Measurements from ENCODE around the gene EXOC4. TPM values are rescaled to one million over a fixed set of nuclear protein-coding genes. Genes with fewer than 3 reads are reported as not detected.

EXOC4 gene
- total and polyA plus RNA-seq, 9 donors, result 26.8 to 80.5 (median 70.7) TPM

- 79 to 91% (median 90%) methylated on average over 6 of the region's 6 CpGs for WGBS, 3 donors
- H3K27me3 ChIP-seq, result no peaks in the 10 kb centered on the region
- intact Hi-C loops (cut with DNase I), result no loop called here
- DNase-seq, result no peak
- H3K27ac ChIP-seq, result no peak overlapping the region
- no peaks in the 10 kb centered on the region for H3K9me3 ChIP-seq
- H3K4me1 ChIP-seq (ENCODE audit: insufficient read depth), result no peaks in the 10 kb centered on the region
- no peak for TF ChIP-seq EP300 (IDR thresholded peaks at IDR 0.05)
- TF ChIP-seq, protein P1, sequence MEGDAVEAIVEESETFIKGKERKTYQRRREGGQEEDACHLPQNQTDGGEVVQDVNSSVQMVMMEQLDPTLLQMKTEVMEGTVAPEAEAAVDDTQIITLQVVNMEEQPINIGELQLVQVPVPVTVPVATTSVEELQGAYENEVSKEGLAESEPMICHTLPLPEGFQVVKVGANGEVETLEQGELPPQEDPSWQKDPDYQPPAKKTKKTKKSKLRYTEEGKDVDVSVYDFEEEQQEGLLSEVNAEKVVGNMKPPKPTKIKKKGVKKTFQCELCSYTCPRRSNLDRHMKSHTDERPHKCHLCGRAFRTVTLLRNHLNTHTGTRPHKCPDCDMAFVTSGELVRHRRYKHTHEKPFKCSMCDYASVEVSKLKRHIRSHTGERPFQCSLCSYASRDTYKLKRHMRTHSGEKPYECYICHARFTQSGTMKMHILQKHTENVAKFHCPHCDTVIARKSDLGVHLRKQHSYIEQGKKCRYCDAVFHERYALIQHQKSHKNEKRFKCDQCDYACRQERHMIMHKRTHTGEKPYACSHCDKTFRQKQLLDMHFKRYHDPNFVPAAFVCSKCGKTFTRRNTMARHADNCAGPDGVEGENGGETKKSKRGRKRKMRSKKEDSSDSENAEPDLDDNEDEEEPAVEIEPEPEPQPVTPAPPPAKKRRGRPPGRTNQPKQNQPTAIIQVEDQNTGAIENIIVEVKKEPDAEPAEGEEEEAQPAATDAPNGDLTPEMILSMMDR (IDR thresholded peaks at IDR 0.05), result no peak
- TF ChIP-seq POLR2A (IDR thresholded peaks at IDR 0.05), result no peak
- H3K36me3 ChIP-seq, result no peaks in the 10 kb centered on the region
- no peak overlapping the region for H3K4me3 ChIP-seq
These were observed 323.8 kb downstream of the EXOC4 start for GRCh38 chr7:133576612-133577168.

DNA sequence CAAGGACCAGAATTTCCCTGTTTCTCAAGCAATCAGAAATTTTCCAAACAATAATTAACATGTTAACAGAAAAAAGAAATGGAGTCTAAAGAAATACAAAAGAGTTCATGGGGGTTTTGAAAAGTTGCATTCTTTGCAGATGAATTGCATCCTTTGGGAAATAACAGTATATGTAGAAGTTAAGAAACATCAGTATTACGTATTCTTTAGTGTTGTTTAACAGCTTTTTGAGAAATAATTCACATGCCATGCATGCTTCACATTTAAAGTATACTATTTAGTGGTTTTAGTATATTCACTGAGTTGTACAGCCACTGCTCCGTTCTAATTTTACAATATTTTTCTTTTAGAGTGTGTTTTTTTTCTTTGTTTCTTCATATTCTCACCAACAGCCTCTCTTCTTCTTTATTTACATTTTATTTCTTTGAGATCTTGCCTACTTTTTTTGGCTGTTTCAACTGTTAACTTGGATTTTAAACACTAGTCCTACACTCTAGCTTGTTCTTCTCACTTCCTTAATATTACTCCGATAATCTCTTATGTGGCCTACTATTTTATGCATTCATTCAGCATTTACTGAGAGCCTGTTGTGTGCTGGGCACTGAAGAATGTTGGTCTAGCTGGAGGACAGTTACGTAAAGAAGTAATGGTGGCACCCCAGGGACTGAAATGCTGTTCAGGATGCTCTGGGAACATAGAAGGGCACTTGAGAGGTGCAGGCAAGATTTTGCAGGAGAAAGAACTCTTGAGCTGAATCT is 330.1 kb downstream of the EXOC4 start:
- Histone ChIP-seq H3K4me1 (ENCODE audit: insufficient read depth) (no peaks in the 10 kb centered on the region), H3K36me3 (no peaks in the 10 kb centered on the region), H3K27me3 (no peaks in the 10 kb centered on the region), H3K27ac (no peak overlapping the region), H3K4me3 (no peak overlapping the region), H3K9me3 (no peaks in the 10 kb centered on the region)
- TF ChIP-seq, protein P1 (IDR thresholded peaks at IDR 0.05), result no peak
- TF ChIP-seq POLR2A (IDR thresholded peaks at IDR 0.05) (no peak), EP300 (IDR thresholded peaks at IDR 0.05) (no peak)
- intact Hi-C loops (cut with DNase I), result no loop called here
- WGBS, 3 donors, result 50 to 73% (median 64%) methylated on average over 4 of the region's 4 CpGs
- no peak for DNase-seq

DNA sequence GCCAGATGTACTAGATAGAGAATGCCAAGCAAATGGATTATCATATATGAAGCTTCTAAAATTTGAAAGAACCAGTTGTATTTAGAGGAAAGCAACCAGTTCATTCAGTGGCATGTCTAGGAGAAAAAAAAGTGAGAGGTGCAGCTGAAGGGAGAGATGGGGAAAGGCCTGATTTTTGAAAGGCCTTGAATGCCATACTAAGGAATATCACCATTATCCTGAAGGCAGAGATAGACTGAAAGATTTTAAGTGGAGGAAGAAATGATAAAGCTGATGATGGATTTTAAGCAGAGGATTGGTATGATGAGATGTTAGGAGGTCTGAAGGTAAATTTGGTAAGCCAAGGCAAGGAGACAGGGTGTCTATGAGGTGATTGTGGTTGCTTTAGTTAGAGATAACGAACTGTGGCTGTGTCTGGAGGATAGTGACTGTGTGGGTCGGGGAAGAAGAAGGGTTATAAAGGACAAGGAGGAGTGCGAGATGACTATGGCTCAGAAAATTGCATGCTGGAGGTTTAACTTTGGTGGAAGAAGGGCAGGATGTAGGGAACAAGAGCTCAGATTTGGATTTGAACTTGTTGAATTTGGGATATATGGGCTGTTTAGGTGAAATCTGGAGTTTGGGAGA is 330.8 kb downstream of the EXOC4 start:
- no peaks in the 10 kb centered on the region for H3K4me1 ChIP-seq (ENCODE audit: insufficient read depth)
- H3K4me3 ChIP-seq, result no peak overlapping the region
- H3K9me3 ChIP-seq, result no peaks in the 10 kb centered on the region
- intact Hi-C loops (cut with DNase I), result no loop called here
- no peaks in the 10 kb centered on the region for H3K27me3 ChIP-seq
- no peaks in the 10 kb centered on the region for H3K36me3 ChIP-seq
- no peak overlapping the region for H3K27ac ChIP-seq
- DNase-seq, result no peak
- 96 to 99% (median 98%) methylated on average over 3 of the region's 3 CpGs for WGBS, 3 donors
- TF ChIP-seq EP300 (IDR thresholded peaks at IDR 0.05) (no peak), POLR2A (IDR thresholded peaks at IDR 0.05) (no peak)
- TF ChIP-seq, protein P1 (IDR thresholded peaks at IDR 0.05), result no peak

DNA sequence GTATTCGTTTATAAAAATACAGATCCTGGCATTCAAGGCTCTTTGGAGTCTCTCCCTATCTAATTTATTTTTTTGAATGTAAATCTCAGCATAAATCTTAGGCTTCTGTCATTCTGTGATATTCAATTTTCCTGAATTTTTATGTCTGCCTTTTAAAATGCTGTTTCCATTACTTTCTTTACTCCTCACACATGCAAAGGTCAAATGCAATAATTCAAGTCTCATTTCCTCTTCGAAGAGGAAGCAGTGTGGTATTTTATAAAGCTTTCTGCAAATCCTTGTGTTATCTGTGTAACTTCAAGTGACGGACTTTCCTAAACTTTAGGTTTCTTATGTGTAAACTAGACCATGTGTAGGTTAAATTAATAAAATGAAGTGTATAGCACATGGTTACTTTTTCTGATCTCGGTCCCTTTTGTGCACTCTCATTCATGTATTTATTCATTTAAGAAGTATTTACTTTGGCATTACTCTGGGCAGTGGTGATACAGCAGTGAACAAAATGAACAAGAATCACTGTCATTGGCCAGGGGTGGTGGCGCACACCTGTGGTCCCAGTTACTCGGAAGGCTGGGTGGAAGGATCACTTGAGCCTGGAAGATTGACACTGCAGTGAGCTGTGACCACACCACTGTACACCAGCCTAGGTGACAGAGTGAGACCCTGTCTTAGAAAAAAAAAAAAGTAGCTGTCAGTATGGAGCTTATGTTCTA is 332.2 kb downstream of the EXOC4 start:
- Histone ChIP-seq H3K4me1 (ENCODE audit: insufficient read depth) (no peaks in the 10 kb centered on the region), H3K27me3 (no peaks in the 10 kb centered on the region), H3K36me3 (no peaks in the 10 kb centered on the region), H3K27ac (no peak overlapping the region), H3K9me3 (no peaks in the 10 kb centered on the region), H3K4me3 (no peak overlapping the region)
- no peak for DNase-seq
- WGBS, 3 donors, result 73 to 81% (median 80%) methylated on average over 6 of the region's 6 CpGs
- intact Hi-C loops (cut with DNase I), result no loop called here
- no peak for TF ChIP-seq EP300 (IDR thresholded peaks at IDR 0.05)

Measured in ovary (tissue), 9 donors.